ENCODE results near the gene AIFM1. TPM values are rescaled to one million over a fixed set of nuclear protein-coding genes. Genes with fewer than 3 reads are reported as not detected.

Gene AIFM1
- total and polyA plus RNA-seq, 2 donors (not counting 3 experiments of a cell fraction or from before 2014, with no cell fraction given), result 23.7 to 29.7 TPM

- no peak overlapping the region for H3K9ac ChIP-seq (replicated peaks; ENCODE audit: extremely low read depth, insufficient read depth, low read length)
- H3K36me3 ChIP-seq (ENCODE audit: control insufficient read depth in 2 of 2, extremely low read depth in 1 of 2, insufficient read depth in 2 of 2, low read length in 2 of 2), result no peaks in the 10 kb centered on the region
- POLR2A ChIA-PET, result no interaction called here
- intact Hi-C loops (cut with micrococcal nuclease) (no loop called here), dilution Hi-C loops (cut with MboI; ENCODE audit: extremely low pct_ligation_motif_present, low sequenced_read_pairs) (no loop called here)
- H3K79me2 ChIP-seq (ENCODE audit: control insufficient read depth, insufficient read depth, low read length), result peaks cover 85% of the 10 kb centered on the region
- no peaks in the 10 kb centered on the region for H3K9me3 ChIP-seq (replicated peaks; ENCODE audit: control insufficient read depth, insufficient read depth, low read length)
- H3K4me3 ChIP-seq (replicated peaks in 1 of 3; ENCODE audit: insufficient read depth in 1 of 3, low read depth in 1 of 3, low read length in 3 of 3), result no peak overlapping the region
- FAIRE-seq, result no peak
- H3K27me3 ChIP-seq (ENCODE audit: control insufficient read depth in 2 of 2, insufficient read depth in 2 of 2, low read length in 2 of 2), result no peaks in the 10 kb centered on the region
- H3K9me1 ChIP-seq (replicated peaks; ENCODE audit: control insufficient read depth, extremely low read depth, insufficient read depth, low read length), result no peaks in the 10 kb centered on the region
- H3K27ac ChIP-seq (ENCODE audit: insufficient read depth, low read depth, low read length), result no peak overlapping the region
- BruUV-seq (replicated peaks), result no TSS peak
- no peak overlapping the region for H3K4me2 ChIP-seq (ENCODE audit: insufficient read depth, low read length)
- H4K20me1 ChIP-seq (replicated peaks; ENCODE audit: control insufficient read depth, extremely low read depth, insufficient read depth, low read length), result no peaks in the 10 kb centered on the region
- no peak for DNase-seq (ENCODE audit: low read depth, low spot score)
- CTCF ChIA-PET, result interaction anchor here (1.8 kb wide), 1 partner anchor 18 kb away, joined by 5 read pairs; no protein-coding TSS in a partner anchor
- TF ChIP-seq FOS (IDR thresholded peaks at IDR 0.05; ENCODE audit: borderline replicate concordance, insufficient read depth, low read length) (no peak), MYC (IDR thresholded peaks at IDR 0.05; ENCODE audit: low read depth, low read length) (no peak), POLR2AphosphoS5 (IDR thresholded peaks at IDR 0.05; ENCODE audit: insufficient read depth, low read depth, low read length) (no peak), GATA2 (IDR thresholded peaks at IDR 0.05; ENCODE audit: insufficient read depth, insufficient read length, low read depth, low read length) (no peak), CTCF (IDR thresholded peaks at IDR 0.05; ENCODE audit: extremely low read depth in 1 of 2, insufficient read depth in 1 of 2, low read depth in 1 of 2, low read length in 2 of 2) (no peak), POLR2A (IDR thresholded peaks at IDR 0.05; ENCODE audit: low read depth, low read length) (no peak), EZH2 (IDR thresholded peaks at IDR 0.05; ENCODE audit: borderline replicate concordance, low read depth, low read length, severe bottlenecking) (no peak), JUN (IDR thresholded peaks at IDR 0.05; ENCODE audit: borderline replicate concordance, insufficient read depth, insufficient read length, low read depth) (no peak)
- H2AFZ ChIP-seq (ENCODE audit: low read depth, low read length), result no peak overlapping the region
- H3K4me1 ChIP-seq (ENCODE audit: control insufficient read depth, extremely low read depth, insufficient read depth, low read length), result peaks cover 25% of the 10 kb centered on the region
Measured at GRCh38 chrX:130103605-130104004, 62.0 kb downstream of the AIFM1 start.

Measured in endothelial cell of umbilical vein (primary cell).